SK-N-SH (cell line): ENCODE results near the gene ZFHX3.

Experiments used
- EP300 ChIP-seq, 2 experiments: IDR thresholded peaks; 2 replicates each; pipeline versions ENCODE4 v1.4.0 to v1.6.1; 2012; ENCODE audit warnings: borderline replicate concordance in 1 of 2, low read depth in 1 of 2, low read length in 1 of 2
- POLR2AphosphoS5 ChIP-seq: IDR thresholded peaks from 2 replicates; pipeline ENCODE4 v1.6.1; 2012; ENCODE audit warnings: low read depth, low read length
- RCOR1 ChIP-seq: fragments of 150-350 bp; IDR thresholded peaks from 2 replicates; pipeline ENCODE4 v1.6.1; 2017; ENCODE audit warnings: antibody characterized with exemption, low read length
- RFX5 ChIP-seq: IDR thresholded peaks from 2 replicates; pipeline ENCODE4 v1.6.1; 2012; ENCODE audit warnings: mild to moderate bottlenecking, improper control_type of control experiment, low read length
- SMC3 ChIP-seq: IDR thresholded peaks from 2 replicates; pipeline ENCODE4 v1.6.1; 2012; ENCODE audit warnings: low read depth, low read length, improper control_type of control experiment
- TCF12 ChIP-seq: IDR thresholded peaks from 2 replicates; pipeline ENCODE4 v1.4.0; 2012
- TF ChIP-seq, protein P1 (sequence below): fragments of 200-600 bp; sonication (generic); IDR thresholded peaks from 2 replicates; pipeline ENCODE4 v1.6.1; 2017; ENCODE audit warnings: antibody characterized with exemption, mild to moderate bottlenecking, moderate library complexity
- TF ChIP-seq, protein P2 (sequence below): IDR thresholded peaks from 2 replicates; pipeline ENCODE4 v1.6.1; 2012; ENCODE audit warnings: mild to moderate bottlenecking, low read depth, low read length, moderate library complexity
- TF ChIP-seq, protein P3 (sequence below): fragments of 150-350 bp; IDR thresholded peaks from 2 replicates; pipeline ENCODE4 v1.6.1; 2017; ENCODE audit warnings: antibody characterized with exemption, low read length, low read depth, borderline replicate concordance

DNA sequence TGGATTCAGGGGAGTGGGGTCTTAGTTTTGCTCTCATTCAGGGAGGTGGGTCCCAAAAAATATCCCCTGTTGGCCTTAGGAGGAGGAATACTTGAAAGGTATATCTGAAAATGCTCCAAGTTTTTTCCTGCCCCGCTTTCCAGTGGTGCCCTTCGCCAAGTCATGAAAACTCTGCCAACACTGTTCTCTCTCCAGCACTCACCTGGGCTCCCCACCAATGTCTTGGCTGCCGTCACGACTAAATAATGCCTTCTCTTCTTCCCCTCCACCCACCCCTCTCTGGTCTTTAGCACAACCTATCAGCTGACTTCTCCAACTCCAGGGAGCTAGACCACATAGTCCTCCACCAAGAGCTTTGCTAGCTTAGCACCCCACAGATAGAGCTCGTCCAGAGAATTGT lies 30.6 kb downstream of the ZFHX3 start:
- no peak for TF ChIP-seq RFX5
- TF ChIP-seq, protein P1, sequence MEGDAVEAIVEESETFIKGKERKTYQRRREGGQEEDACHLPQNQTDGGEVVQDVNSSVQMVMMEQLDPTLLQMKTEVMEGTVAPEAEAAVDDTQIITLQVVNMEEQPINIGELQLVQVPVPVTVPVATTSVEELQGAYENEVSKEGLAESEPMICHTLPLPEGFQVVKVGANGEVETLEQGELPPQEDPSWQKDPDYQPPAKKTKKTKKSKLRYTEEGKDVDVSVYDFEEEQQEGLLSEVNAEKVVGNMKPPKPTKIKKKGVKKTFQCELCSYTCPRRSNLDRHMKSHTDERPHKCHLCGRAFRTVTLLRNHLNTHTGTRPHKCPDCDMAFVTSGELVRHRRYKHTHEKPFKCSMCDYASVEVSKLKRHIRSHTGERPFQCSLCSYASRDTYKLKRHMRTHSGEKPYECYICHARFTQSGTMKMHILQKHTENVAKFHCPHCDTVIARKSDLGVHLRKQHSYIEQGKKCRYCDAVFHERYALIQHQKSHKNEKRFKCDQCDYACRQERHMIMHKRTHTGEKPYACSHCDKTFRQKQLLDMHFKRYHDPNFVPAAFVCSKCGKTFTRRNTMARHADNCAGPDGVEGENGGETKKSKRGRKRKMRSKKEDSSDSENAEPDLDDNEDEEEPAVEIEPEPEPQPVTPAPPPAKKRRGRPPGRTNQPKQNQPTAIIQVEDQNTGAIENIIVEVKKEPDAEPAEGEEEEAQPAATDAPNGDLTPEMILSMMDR, result no peak
- TF ChIP-seq TCF12, result no peak
- TF ChIP-seq, protein P2, sequence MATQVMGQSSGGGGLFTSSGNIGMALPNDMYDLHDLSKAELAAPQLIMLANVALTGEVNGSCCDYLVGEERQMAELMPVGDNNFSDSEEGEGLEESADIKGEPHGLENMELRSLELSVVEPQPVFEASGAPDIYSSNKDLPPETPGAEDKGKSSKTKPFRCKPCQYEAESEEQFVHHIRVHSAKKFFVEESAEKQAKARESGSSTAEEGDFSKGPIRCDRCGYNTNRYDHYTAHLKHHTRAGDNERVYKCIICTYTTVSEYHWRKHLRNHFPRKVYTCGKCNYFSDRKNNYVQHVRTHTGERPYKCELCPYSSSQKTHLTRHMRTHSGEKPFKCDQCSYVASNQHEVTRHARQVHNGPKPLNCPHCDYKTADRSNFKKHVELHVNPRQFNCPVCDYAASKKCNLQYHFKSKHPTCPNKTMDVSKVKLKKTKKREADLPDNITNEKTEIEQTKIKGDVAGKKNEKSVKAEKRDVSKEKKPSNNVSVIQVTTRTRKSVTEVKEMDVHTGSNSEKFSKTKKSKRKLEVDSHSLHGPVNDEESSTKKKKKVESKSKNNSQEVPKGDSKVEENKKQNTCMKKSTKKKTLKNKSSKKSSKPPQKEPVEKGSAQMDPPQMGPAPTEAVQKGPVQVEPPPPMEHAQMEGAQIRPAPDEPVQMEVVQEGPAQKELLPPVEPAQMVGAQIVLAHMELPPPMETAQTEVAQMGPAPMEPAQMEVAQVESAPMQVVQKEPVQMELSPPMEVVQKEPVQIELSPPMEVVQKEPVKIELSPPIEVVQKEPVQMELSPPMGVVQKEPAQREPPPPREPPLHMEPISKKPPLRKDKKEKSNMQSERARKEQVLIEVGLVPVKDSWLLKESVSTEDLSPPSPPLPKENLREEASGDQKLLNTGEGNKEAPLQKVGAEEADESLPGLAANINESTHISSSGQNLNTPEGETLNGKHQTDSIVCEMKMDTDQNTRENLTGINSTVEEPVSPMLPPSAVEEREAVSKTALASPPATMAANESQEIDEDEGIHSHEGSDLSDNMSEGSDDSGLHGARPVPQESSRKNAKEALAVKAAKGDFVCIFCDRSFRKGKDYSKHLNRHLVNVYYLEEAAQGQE, result no peak
- TF ChIP-seq POLR2AphosphoS5, result no peak
- no peak for TF ChIP-seq RCOR1
- TF ChIP-seq EP300 (IDR thresholded peaks at IDR 0.05; ENCODE audit: borderline replicate concordance in 1 of 2, low read depth in 1 of 2, low read length in 1 of 2), result no peak
- TF ChIP-seq SMC3, result no peak
- TF ChIP-seq, protein P3, sequence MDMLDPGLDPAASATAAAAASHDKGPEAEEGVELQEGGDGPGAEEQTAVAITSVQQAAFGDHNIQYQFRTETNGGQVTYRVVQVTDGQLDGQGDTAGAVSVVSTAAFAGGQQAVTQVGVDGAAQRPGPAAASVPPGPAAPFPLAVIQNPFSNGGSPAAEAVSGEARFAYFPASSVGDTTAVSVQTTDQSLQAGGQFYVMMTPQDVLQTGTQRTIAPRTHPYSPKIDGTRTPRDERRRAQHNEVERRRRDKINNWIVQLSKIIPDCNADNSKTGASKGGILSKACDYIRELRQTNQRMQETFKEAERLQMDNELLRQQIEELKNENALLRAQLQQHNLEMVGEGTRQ, result no peak
